Measurements from ENCODE around the gene SERP2.

The SERP2 gene

GRCh38 chr13:44409595-44409994, 36.0 kb downstream of the SERP2 start:
- Histone ChIP-seq H3K14ac (ENCODE audit: low read length) (no peak overlapping the region), H3K4me1 (ENCODE audit: control insufficient read depth in 2 of 2, insufficient read depth in 1 of 2, low read depth in 1 of 2, low read length in 2 of 2) (peaks cover 11 to 14% of the 10 kb centered on the region in 2 donors), H2BK120ac (ENCODE audit: low read depth, low read length) (peak overlapping the region; percentile 6), H3K4ac (ENCODE audit: low read length) (no peak overlapping the region), H3K27me3 (ENCODE audit: control insufficient read depth in 3 of 3, insufficient read depth in 3 of 3, low read depth in 1 of 3, low read length in 3 of 3) (no peaks in the 10 kb centered on the region), H3K36me3 (replicated peaks in 1 of 2; ENCODE audit: control insufficient read depth in 2 of 2, insufficient read depth in 2 of 2, low read length in 2 of 2) (no peaks in the 10 kb centered on the region), H4K91ac (ENCODE audit: low read depth, low read length, poor library complexity) (no peak overlapping the region), H3K9me3 (replicated peaks in 1 of 2; ENCODE audit: control insufficient read depth in 2 of 2, insufficient read depth in 1 of 2, low read depth in 1 of 2, low read length in 2 of 2) (no peaks in the 10 kb centered on the region), H3K23ac (ENCODE audit: low read depth, low read length, poor library complexity) (no peak overlapping the region), H3K4me3 (ENCODE audit: low read length in 2 of 2) (no peak overlapping the region), H3K18ac (ENCODE audit: low read length) (peak overlapping the region; percentile 20), H3K9ac (ENCODE audit: low read depth, low read length, poor library complexity) (no peak overlapping the region), H2BK12ac (ENCODE audit: low read length) (no peak overlapping the region), H2AK5ac (ENCODE audit: low read depth, low read length) (no peak overlapping the region), H2BK15ac (ENCODE audit: low read length) (peak overlapping the region; percentile 59), H4K8ac (ENCODE audit: low read depth, low read length) (no peak overlapping the region), H2BK5ac (ENCODE audit: low read length) (no peak overlapping the region), H2AFZ (ENCODE audit: low read length) (no peak overlapping the region), H3K79me1 (ENCODE audit: low read depth, low read length) (no peaks in the 10 kb centered on the region), H3K27ac (replicated peaks; ENCODE audit: low read length) (no peak overlapping the region), H3K4me2 (ENCODE audit: insufficient read depth, low read length, poor library complexity, severe bottlenecking) (no peak overlapping the region)
- WGBS, 2 donors (ENCODE audit: extremely low coverage in 2 of 2, insufficient read length in 2 of 2, insufficient replicate concordance in 1 of 2) = no CpG with 5 or more reads among the region's 4 CpGs
- DNase-seq (ENCODE audit: low spot score) = no peak

- H3K4me3 ChIP-seq (ENCODE audit: low read length in 2 of 2) = no peak overlapping the region
- no peak overlapping the region for H2AK5ac ChIP-seq (ENCODE audit: low read depth, low read length)
- no peak for DNase-seq (ENCODE audit: low spot score)
- H2BK15ac ChIP-seq (ENCODE audit: low read length) = no peak overlapping the region
- WGBS, 2 donors (ENCODE audit: extremely low coverage in 2 of 2, insufficient read length in 2 of 2, insufficient replicate concordance in 1 of 2) = no CpG with 5 or more reads among the region's 6 CpGs
- no peak overlapping the region for H3K14ac ChIP-seq (ENCODE audit: low read length)
- no peak overlapping the region for H2AFZ ChIP-seq (ENCODE audit: low read length)
- no peak overlapping the region for H2BK120ac ChIP-seq (ENCODE audit: low read depth, low read length)
- peaks cover 3 to 6% of the 10 kb centered on the region in 2 donors for H3K4me1 ChIP-seq (ENCODE audit: control insufficient read depth in 2 of 2, insufficient read depth in 1 of 2, low read depth in 1 of 2, low read length in 2 of 2)
- H4K91ac ChIP-seq (ENCODE audit: low read depth, low read length, poor library complexity) = no peak overlapping the region
- no peaks in the 10 kb centered on the region for H3K36me3 ChIP-seq (replicated peaks in 1 of 2; ENCODE audit: control insufficient read depth in 2 of 2, insufficient read depth in 2 of 2, low read length in 2 of 2)
- H3K9ac ChIP-seq (ENCODE audit: low read depth, low read length, poor library complexity) = no peak overlapping the region
- H3K27ac ChIP-seq (replicated peaks; ENCODE audit: low read length) = no peak overlapping the region
- no peaks in the 10 kb centered on the region for H3K9me3 ChIP-seq (replicated peaks in 1 of 2; ENCODE audit: control insufficient read depth in 2 of 2, insufficient read depth in 1 of 2, low read depth in 1 of 2, low read length in 2 of 2)
- H3K4me2 ChIP-seq (ENCODE audit: insufficient read depth, low read length, poor library complexity, severe bottlenecking) = no peak overlapping the region
- H3K27me3 ChIP-seq (ENCODE audit: control insufficient read depth in 3 of 3, insufficient read depth in 3 of 3, low read depth in 1 of 3, low read length in 3 of 3) = no peaks in the 10 kb centered on the region
- no peak overlapping the region for H3K4ac ChIP-seq (ENCODE audit: low read length)
- no peaks in the 10 kb centered on the region for H3K79me1 ChIP-seq (ENCODE audit: low read depth, low read length)
- no peak overlapping the region for H2BK5ac ChIP-seq (ENCODE audit: low read length)
- H4K8ac ChIP-seq (ENCODE audit: low read depth, low read length) = no peak overlapping the region
- H2BK12ac ChIP-seq (ENCODE audit: low read length) = no peak overlapping the region
- H3K23ac ChIP-seq (ENCODE audit: low read depth, low read length, poor library complexity) = no peak overlapping the region
- no peak overlapping the region for H3K18ac ChIP-seq (ENCODE audit: low read length)
Observed at GRCh38 chr13:44410328-44410859, 36.8 kb downstream of the SERP2 start.

GRCh38 chr13:44411841-44412240, 38.2 kb downstream of the SERP2 start:
- Histone ChIP-seq H3K9ac (ENCODE audit: low read depth, low read length, poor library complexity) (no peak overlapping the region), H3K4ac (ENCODE audit: low read length) (no peak overlapping the region), H2AK5ac (ENCODE audit: low read depth, low read length) (no peak overlapping the region), H3K4me1 (ENCODE audit: control insufficient read depth in 2 of 2, insufficient read depth in 1 of 2, low read depth in 1 of 2, low read length in 2 of 2) (peaks cover 7 to 12% of the 10 kb centered on the region in 2 donors), H3K36me3 (replicated peaks in 1 of 2; ENCODE audit: control insufficient read depth in 2 of 2, insufficient read depth in 2 of 2, low read length in 2 of 2) (no peaks in the 10 kb centered on the region), H3K4me2 (ENCODE audit: insufficient read depth, low read length, poor library complexity, severe bottlenecking) (no peak overlapping the region), H2BK5ac (ENCODE audit: low read length) (no peak overlapping the region), H2BK120ac (ENCODE audit: low read depth, low read length) (no peak overlapping the region), H3K27me3 (ENCODE audit: control insufficient read depth in 3 of 3, insufficient read depth in 3 of 3, low read depth in 1 of 3, low read length in 3 of 3) (no peaks in the 10 kb centered on the region), H4K91ac (ENCODE audit: low read depth, low read length, poor library complexity) (no peak overlapping the region), H4K8ac (ENCODE audit: low read depth, low read length) (no peak overlapping the region), H3K9me3 (replicated peaks in 1 of 2; ENCODE audit: control insufficient read depth in 2 of 2, insufficient read depth in 1 of 2, low read depth in 1 of 2, low read length in 2 of 2) (no peaks in the 10 kb centered on the region), H3K14ac (ENCODE audit: low read length) (no peak overlapping the region), H3K4me3 (ENCODE audit: low read length in 2 of 2) (no peak overlapping the region), H2BK15ac (ENCODE audit: low read length) (no peak overlapping the region), H3K18ac (ENCODE audit: low read length) (no peak overlapping the region), H2AFZ (ENCODE audit: low read length) (peak overlapping the region; percentile 51), H3K23ac (ENCODE audit: low read depth, low read length, poor library complexity) (no peak overlapping the region), H2BK12ac (ENCODE audit: low read length) (no peak overlapping the region), H3K27ac (replicated peaks; ENCODE audit: low read length) (no peak overlapping the region), H3K79me1 (ENCODE audit: low read depth, low read length) (no peaks in the 10 kb centered on the region)
- WGBS, 2 donors (ENCODE audit: extremely low coverage in 2 of 2, insufficient read length in 2 of 2, insufficient replicate concordance in 1 of 2) = no CpG with 5 or more reads among the region's 2 CpGs
- no peak for DNase-seq (ENCODE audit: low spot score)

- Histone ChIP-seq H2AK5ac (ENCODE audit: low read depth, low read length) (no peak overlapping the region), H2BK120ac (ENCODE audit: low read depth, low read length) (no peak overlapping the region), H2BK15ac (ENCODE audit: low read length) (no peak overlapping the region), H4K91ac (ENCODE audit: low read depth, low read length, poor library complexity) (no peak overlapping the region), H3K4me1 (ENCODE audit: control insufficient read depth in 2 of 2, insufficient read depth in 1 of 2, low read depth in 1 of 2, low read length in 2 of 2) (peaks cover 10 to 12% of the 10 kb centered on the region in 2 donors), H3K4me2 (ENCODE audit: insufficient read depth, low read length, poor library complexity, severe bottlenecking) (no peak overlapping the region), H3K4me3 (ENCODE audit: low read length in 2 of 2) (no peak overlapping the region), H3K79me1 (ENCODE audit: low read depth, low read length) (no peaks in the 10 kb centered on the region), H3K9me3 (replicated peaks in 1 of 2; ENCODE audit: control insufficient read depth in 2 of 2, insufficient read depth in 1 of 2, low read depth in 1 of 2, low read length in 2 of 2) (no peaks in the 10 kb centered on the region), H2BK5ac (ENCODE audit: low read length) (no peak overlapping the region), H2BK12ac (ENCODE audit: low read length) (no peak overlapping the region), H4K8ac (ENCODE audit: low read depth, low read length) (no peak overlapping the region), H2AFZ (ENCODE audit: low read length) (peak overlapping the region; percentile 51), H3K27ac (replicated peaks; ENCODE audit: low read length) (no peak overlapping the region), H3K23ac (ENCODE audit: low read depth, low read length, poor library complexity) (no peak overlapping the region), H3K9ac (ENCODE audit: low read depth, low read length, poor library complexity) (peak overlapping the region; percentile 31), H3K14ac (ENCODE audit: low read length) (no peak overlapping the region), H3K18ac (ENCODE audit: low read length) (peak overlapping the region; percentile 0), H3K27me3 (ENCODE audit: control insufficient read depth in 3 of 3, insufficient read depth in 3 of 3, low read depth in 1 of 3, low read length in 3 of 3) (no peaks in the 10 kb centered on the region), H3K4ac (ENCODE audit: low read length) (no peak overlapping the region), H3K36me3 (replicated peaks in 1 of 2; ENCODE audit: control insufficient read depth in 2 of 2, insufficient read depth in 2 of 2, low read length in 2 of 2) (no peaks in the 10 kb centered on the region)
- DNase-seq (ENCODE audit: low spot score) = no peak
- WGBS, 2 donors (ENCODE audit: extremely low coverage in 2 of 2, insufficient read length in 2 of 2, insufficient replicate concordance in 1 of 2) = no CpG with 5 or more reads among the region's 16 CpGs
Observed at GRCh38 chr13:44412346-44412935, 38.8 kb downstream of the SERP2 start.

Measured in neuronal stem cell (in vitro differentiated cells).